ENCODE results near the gene DCHS1.

The DCHS1 gene

GRCh38 chr11:6682936-6683861 is 27.6 kb upstream of the DCHS1 start, which contains the start of gene MRPL17:
MRPL17 (minus strand) TSS chr11:6683340; CDS start chr11:6683296, 44 bp downstream.
- intact Hi-C loops (cut with DNase I; ENCODE audit: low total_unique reads): loop anchor here (5.0 to 10.0 kb wide), 2 partner anchors 156 to 288 kb away; partner anchors contain the start of gene SMPD1
- Histone ChIP-seq H3K27ac (peak within 1 kb of the TSS; percentile 89 to 94), H3K27me3 (no peaks in the 10 kb centered on the region), H3K36me3 (peaks cover 0 to 17% (median 0%) of the 10 kb centered on the region in 3 donors), H3K4me3 (peak within 1 kb of the TSS; percentile 76 to 93), H3K4me1 (peaks cover 0 to 24% (median 20%) of the 10 kb centered on the region in 4 donors), H3K9me3 (no peaks in the 10 kb centered on the region)
- peak; percentile 98 to 100 for DNase-seq
- peak; percentile 88 to 93 for TF ChIP-seq CTCF (IDR thresholded peaks at IDR 0.05)

GRCh38 chr11:6682591-6682935 is 27.0 kb upstream of the DCHS1 start:
- peaks cover 0 to 17% (median 0%) of the 10 kb centered on the region in 3 donors for H3K36me3 ChIP-seq
- no peaks in the 10 kb centered on the region for H3K27me3 ChIP-seq
- peaks cover 0 to 24% (median 20%) of the 10 kb centered on the region in 4 donors for H3K4me1 ChIP-seq
- DNase-seq: no peak
- peak overlapping the region; percentile 76 to 93 for H3K4me3 ChIP-seq
- TF ChIP-seq CTCF (IDR thresholded peaks at IDR 0.05): no peak
- H3K27ac ChIP-seq: peak overlapping the region; percentile 89 to 94
- no peaks in the 10 kb centered on the region for H3K9me3 ChIP-seq
- intact Hi-C loops (cut with DNase I; ENCODE audit: low total_unique reads): loop anchor here (5.0 to 10.0 kb wide), 2 partner anchors 155 to 288 kb away; partner anchors contain the start of gene SMPD1

GRCh38 chr11:6681949-6682348 is 26.3 kb upstream of the DCHS1 start:
- H3K4me3 ChIP-seq: peak overlapping the region; percentile 76 to 93
- no peak for TF ChIP-seq CTCF (IDR thresholded peaks at IDR 0.05)
- H3K27ac ChIP-seq: peak overlapping the region; percentile 89 to 94
- no peak for DNase-seq
- H3K4me1 ChIP-seq: peaks cover 0 to 24% (median 20%) of the 10 kb centered on the region in 4 donors
- H3K9me3 ChIP-seq: no peaks in the 10 kb centered on the region
- peaks cover 0 to 17% (median 0%) of the 10 kb centered on the region in 3 donors for H3K36me3 ChIP-seq
- no peaks in the 10 kb centered on the region for H3K27me3 ChIP-seq
- intact Hi-C loops (cut with DNase I; ENCODE audit: low total_unique reads): loop anchor here (5.0 to 10.0 kb wide), 2 partner anchors 155 to 287 kb away; partner anchors contain the start of gene SMPD1

GRCh38 chr11:6681505-6681904 is 25.9 kb upstream of the DCHS1 start:
- Histone ChIP-seq H3K27me3 (no peaks in the 10 kb centered on the region), H3K4me1 (peaks cover 0 to 24% (median 20%) of the 10 kb centered on the region in 4 donors), H3K36me3 (peaks cover 0 to 17% (median 0%) of the 10 kb centered on the region in 3 donors), H3K27ac (no peak overlapping the region), H3K9me3 (no peaks in the 10 kb centered on the region), H3K4me3 (no peak overlapping the region)
- DNase-seq: no peak
- TF ChIP-seq CTCF (IDR thresholded peaks at IDR 0.05): no peak
- intact Hi-C loops (cut with DNase I; ENCODE audit: low total_unique reads): loop anchor here (5.0 to 10.0 kb wide), 2 partner anchors 154 to 287 kb away; partner anchors contain the start of gene SMPD1

- Histone ChIP-seq H3K9me3 (no peaks in the 10 kb centered on the region), H3K27ac (no peak overlapping the region), H3K4me3 (no peak overlapping the region), H3K36me3 (peaks cover 0 to 17% (median 0%) of the 10 kb centered on the region in 3 donors), H3K4me1 (peaks cover 0 to 18% (median 10%) of the 10 kb centered on the region in 4 donors), H3K27me3 (no peaks in the 10 kb centered on the region)
- intact Hi-C loops (cut with DNase I; ENCODE audit: low total_unique reads): no loop called here
- no peak for DNase-seq
- TF ChIP-seq CTCF (IDR thresholded peaks at IDR 0.05): no peak
Measured at GRCh38 chr11:6677018-6677417, 21.4 kb upstream of the DCHS1 start.

Data from tibial artery (tissue), 4 donors.